ENCODE results near the gene ADGRA1.

Gene ADGRA1

DNA sequence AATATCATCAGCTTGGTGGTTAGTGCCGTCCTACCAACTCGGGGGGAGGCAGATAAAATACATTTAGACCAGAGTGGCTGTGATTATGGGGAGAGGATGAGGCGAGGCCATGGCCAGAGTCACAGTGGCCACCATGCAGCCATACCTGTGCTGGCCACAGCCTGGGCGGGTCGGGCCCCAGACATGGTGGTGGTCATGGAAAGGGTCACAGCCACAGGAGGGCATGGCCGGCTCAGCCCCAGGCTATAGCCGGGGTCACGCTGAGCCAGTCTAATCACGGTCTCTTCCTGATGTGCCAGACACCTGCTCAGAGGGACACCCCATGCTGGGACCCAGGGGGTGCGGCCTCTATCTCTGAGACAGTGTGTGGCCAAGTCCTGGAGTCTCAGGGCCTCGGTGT, 10.2 kb downstream of the ADGRA1 start:
- H3K9ac ChIP-seq (ENCODE audit: low read depth, low read length) = no peak overlapping the region

DNA sequence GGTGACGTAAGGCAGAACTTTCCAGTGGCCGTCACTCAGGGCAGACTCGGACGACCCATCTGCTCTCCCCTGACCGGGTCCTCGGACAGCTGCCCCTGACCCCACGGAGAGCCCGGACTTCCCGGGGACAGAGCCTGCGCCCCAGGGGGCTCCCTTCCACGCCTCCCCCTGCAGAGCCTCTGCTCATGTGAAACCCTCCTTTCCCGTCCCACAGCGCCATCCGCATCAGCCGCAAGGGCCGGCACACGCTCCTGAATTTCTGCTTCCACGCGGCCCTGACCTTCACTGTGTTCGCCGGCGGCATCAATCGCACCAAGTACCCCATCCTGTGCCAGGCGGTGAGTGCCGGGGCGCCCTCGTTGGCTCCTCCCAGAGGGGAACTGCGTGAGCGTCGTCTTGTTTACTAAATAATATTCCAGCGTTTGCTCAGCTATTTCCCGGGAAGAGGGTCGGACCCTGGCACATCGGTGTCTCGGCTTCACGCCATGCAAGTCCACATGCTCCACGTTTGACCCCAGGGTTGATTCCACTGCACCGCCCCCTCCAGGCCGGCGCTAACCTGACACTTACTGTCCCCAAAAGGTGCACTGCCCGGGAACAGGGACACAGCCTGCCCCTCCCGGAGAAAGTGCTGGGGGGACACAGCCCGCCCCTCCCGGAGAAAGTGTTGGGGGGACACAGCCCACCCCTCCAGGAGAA, 10.9 kb downstream of the ADGRA1 start:
- Histone ChIP-seq H3K27me3 (ENCODE audit: insufficient read depth, low read length) (no peaks in the 10 kb centered on the region), H3K9ac (ENCODE audit: low read depth, low read length) (no peak overlapping the region), H3K9me3 (ENCODE audit: insufficient read depth, low read depth, low read length) (no peaks in the 10 kb centered on the region), H3K4me3 (ENCODE audit: low read length) (no peak overlapping the region), H3K4me1 (ENCODE audit: insufficient read depth, low read length) (peaks cover 4% of the 10 kb centered on the region; the same call in 1 of the 2 replicates), H3K36me3 (ENCODE audit: insufficient read depth, low read length) (no peaks in the 10 kb centered on the region), H3K27ac (ENCODE audit: low read depth, low read length) (no peak overlapping the region)
- WGBS = 89% methylated on average over 44 of the region's 44 CpGs

More for the DNA sequence above, 10.2 kb downstream of the ADGRA1 start:
- WGBS = 96% methylated on average over 11 of the region's 11 CpGs
- no peaks in the 10 kb centered on the region for H3K36me3 ChIP-seq (ENCODE audit: insufficient read depth, low read length)
- H3K27ac ChIP-seq (ENCODE audit: low read depth, low read length) = no peak overlapping the region
- no peaks in the 10 kb centered on the region for H3K27me3 ChIP-seq (ENCODE audit: insufficient read depth, low read length)
- no peak overlapping the region for H3K4me3 ChIP-seq (ENCODE audit: low read length)
- H3K4me1 ChIP-seq (ENCODE audit: insufficient read depth, low read length) = peaks cover 4% of the 10 kb centered on the region; the same call in 1 of the 2 replicates
- H3K9me3 ChIP-seq (ENCODE audit: insufficient read depth, low read depth, low read length) = no peaks in the 10 kb centered on the region

DNA sequence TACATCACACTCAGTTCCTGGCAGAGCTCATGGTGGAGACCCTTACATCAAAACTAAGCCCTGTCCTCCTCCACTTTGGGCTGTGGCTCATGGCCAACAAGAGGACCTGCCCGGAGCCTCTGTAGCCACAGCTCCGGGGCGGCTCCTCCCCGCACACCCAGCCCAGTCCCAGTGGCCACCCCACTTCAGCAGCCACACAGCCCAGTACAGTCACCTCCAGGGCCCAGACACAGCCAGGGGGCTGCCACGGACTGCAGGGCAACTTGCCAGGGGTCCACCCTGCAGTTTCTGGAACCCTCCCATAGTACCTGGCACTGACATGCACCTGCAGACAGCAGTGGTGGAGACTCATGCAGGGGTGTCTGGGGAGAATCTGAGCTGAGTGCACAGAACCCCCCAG, 11.8 kb downstream of the ADGRA1 start:
- Histone ChIP-seq H3K27ac (ENCODE audit: low read depth, low read length) (no peak overlapping the region), H3K4me3 (ENCODE audit: low read length) (no peak overlapping the region), H3K4me1 (ENCODE audit: insufficient read depth, low read length) (peaks cover 4% of the 10 kb centered on the region; the same call in 1 of the 2 replicates), H3K36me3 (ENCODE audit: insufficient read depth, low read length) (no peaks in the 10 kb centered on the region), H3K27me3 (ENCODE audit: insufficient read depth, low read length) (no peaks in the 10 kb centered on the region), H3K9ac (ENCODE audit: low read depth, low read length) (no peak overlapping the region), H3K9me3 (ENCODE audit: insufficient read depth, low read depth, low read length) (no peaks in the 10 kb centered on the region)
- WGBS = 90% methylated on average over 5 of the region's 5 CpGs

DNA sequence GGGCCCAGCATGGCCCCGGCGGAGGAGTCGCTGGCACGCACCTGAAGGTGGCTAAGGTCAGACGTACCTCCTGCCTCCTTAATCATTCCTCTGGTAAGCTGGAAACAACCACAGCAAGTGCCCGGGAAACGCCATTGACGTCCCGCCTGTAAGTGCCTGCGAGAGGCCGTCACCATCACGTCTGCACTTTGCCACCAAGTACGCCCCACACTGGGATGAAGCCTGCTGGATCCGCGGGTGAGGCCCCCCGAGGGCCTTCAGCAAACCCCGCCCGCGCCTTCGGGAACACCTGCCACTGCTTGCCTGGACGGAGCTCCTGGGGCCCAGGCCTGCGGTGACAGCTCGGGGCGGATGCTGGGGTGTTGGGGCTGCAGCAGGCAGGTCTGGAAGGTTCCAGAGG, 12.5 kb downstream of the ADGRA1 start:
- WGBS = 91% methylated on average over 24 of the region's 24 CpGs
- H3K9me3 ChIP-seq (ENCODE audit: insufficient read depth, low read depth, low read length) = no peaks in the 10 kb centered on the region
- H3K27ac ChIP-seq (ENCODE audit: low read depth, low read length) = no peak overlapping the region
- H3K4me3 ChIP-seq (ENCODE audit: low read length) = no peak overlapping the region
- H3K36me3 ChIP-seq (ENCODE audit: insufficient read depth, low read length) = no peaks in the 10 kb centered on the region
- H3K27me3 ChIP-seq (ENCODE audit: insufficient read depth, low read length) = no peaks in the 10 kb centered on the region
- H3K9ac ChIP-seq (ENCODE audit: low read depth, low read length) = no peak overlapping the region
- H3K4me1 ChIP-seq (ENCODE audit: insufficient read depth, low read length) = peaks cover 4% of the 10 kb centered on the region; the same call in 1 of the 2 replicates

DNA sequence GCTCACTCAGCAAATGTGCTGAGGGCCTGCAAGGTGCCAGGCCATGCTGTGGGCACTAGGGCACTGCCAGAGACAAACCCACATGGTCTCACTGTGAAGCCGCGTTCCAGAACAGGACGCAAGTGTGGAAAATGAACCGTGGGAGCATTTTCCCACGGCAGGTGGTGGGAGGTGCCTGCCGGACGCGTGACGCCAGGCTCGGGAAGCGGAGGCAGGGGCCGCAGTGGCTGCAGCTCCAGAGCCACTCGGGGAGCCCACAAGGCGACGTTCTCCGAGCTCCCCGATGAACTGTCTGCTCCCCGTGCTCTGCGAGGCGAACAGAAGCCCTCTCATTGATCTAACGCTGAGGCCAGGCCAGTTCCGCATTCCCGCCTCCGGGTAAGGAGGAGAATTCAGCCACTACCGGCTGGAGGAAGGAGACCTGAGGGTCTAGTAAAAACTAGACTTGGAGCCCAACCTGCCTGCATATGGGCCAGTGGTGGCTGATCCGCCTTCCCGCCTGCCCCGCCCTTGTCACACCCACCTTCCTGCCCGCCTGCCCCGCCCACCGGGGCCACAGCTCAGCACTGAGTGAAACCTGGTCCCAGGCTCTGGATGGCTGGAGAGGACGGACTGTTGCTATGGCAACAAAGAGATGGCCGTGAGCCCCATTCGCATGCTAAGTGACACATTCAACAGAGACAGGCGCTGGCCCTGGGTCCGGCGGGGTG, 13.1 kb downstream of the ADGRA1 start:
- Histone ChIP-seq H3K36me3 (ENCODE audit: insufficient read depth, low read length) (no peaks in the 10 kb centered on the region), H3K4me1 (ENCODE audit: insufficient read depth, low read length) (peaks cover 4% of the 10 kb centered on the region; the same call in 1 of the 2 replicates), H3K27me3 (ENCODE audit: insufficient read depth, low read length) (no peaks in the 10 kb centered on the region), H3K9me3 (ENCODE audit: insufficient read depth, low read depth, low read length) (no peaks in the 10 kb centered on the region), H3K9ac (ENCODE audit: low read depth, low read length) (no peak overlapping the region), H3K4me3 (ENCODE audit: low read length) (peak overlapping the region; percentile 26), H3K27ac (ENCODE audit: low read depth, low read length) (no peak overlapping the region)
- WGBS = 24% methylated on average over 37 of the region's 37 CpGs

DNA sequence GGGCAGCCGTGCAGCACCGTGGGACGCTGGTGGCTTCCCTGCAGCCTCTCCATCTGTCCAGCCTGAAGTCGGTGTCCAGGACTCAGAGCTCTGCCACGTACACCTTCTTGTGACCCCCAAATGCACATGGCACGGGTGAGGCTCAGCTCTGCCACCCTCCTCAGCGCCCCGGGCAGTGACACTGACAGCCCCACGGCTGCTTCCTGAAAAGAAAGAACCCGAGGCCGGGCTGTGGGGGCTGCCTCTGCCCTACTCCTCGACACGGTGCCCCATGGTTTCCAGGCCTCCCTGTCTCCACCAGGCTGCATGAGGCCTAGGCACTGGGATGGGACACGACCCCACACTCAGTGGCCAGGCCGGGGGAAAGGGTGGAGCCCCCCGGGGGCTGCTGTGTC, 13.7 kb downstream of the ADGRA1 start:
- H3K27ac ChIP-seq (ENCODE audit: low read depth, low read length) = no peak overlapping the region
- H3K4me3 ChIP-seq (ENCODE audit: low read length) = no peak overlapping the region
- H3K27me3 ChIP-seq (ENCODE audit: insufficient read depth, low read length) = no peaks in the 10 kb centered on the region
- H3K9me3 ChIP-seq (ENCODE audit: insufficient read depth, low read depth, low read length) = no peaks in the 10 kb centered on the region
- WGBS = 27% methylated on average over 16 of the region's 16 CpGs
- H3K4me1 ChIP-seq (ENCODE audit: insufficient read depth, low read length) = peaks cover 4% of the 10 kb centered on the region; the same call in 1 of the 2 replicates
- no peak overlapping the region for H3K9ac ChIP-seq (ENCODE audit: low read depth, low read length)
- H3K36me3 ChIP-seq (ENCODE audit: insufficient read depth, low read length) = no peaks in the 10 kb centered on the region

DNA sequence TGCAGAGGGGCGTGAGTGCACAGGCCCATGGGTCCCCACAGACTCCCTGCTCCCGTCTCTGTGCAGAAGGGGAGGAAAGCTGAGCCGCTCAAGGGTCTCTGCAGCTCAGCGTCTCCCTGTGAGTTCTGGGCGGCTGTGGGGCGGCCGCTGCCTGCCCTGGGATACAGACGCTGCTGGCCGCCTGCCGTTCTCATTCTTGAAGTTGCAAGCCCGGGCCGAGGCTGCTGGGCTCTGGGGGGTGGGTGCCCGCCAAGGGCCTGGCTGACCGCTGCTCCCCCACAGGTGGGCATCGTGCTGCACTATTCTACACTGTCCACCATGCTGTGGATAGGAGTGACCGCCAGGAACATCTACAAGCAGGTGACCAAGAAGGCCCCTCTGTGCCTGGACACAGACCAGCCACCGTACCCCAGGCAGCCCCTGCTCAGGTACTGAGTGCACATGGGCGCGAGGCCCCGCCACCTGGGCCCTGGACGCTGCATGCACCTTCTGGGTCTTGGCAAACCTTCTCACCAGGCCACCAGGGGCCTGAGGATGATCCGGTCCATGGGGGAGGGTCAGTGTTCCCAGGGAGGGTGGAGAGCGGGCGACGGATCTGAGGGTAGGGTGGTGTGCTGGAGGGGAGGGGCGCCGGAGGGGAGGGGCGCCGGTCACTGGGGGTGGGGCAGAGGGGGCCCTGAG, 14.8 kb downstream of the ADGRA1 start:
- Histone ChIP-seq H3K36me3 (ENCODE audit: insufficient read depth, low read length) (no peaks in the 10 kb centered on the region), H3K4me3 (ENCODE audit: low read length) (no peak overlapping the region), H3K9ac (ENCODE audit: low read depth, low read length) (no peak overlapping the region), H3K9me3 (ENCODE audit: insufficient read depth, low read depth, low read length) (peaks cover 7% of the 10 kb centered on the region), H3K27ac (ENCODE audit: low read depth, low read length) (no peak overlapping the region), H3K27me3 (ENCODE audit: insufficient read depth, low read length) (no peaks in the 10 kb centered on the region), H3K4me1 (ENCODE audit: insufficient read depth, low read length) (peaks cover 4% of the 10 kb centered on the region; the same call in 1 of the 2 replicates)
- 78% methylated on average over 29 of the region's 29 CpGs for WGBS

DNA sequence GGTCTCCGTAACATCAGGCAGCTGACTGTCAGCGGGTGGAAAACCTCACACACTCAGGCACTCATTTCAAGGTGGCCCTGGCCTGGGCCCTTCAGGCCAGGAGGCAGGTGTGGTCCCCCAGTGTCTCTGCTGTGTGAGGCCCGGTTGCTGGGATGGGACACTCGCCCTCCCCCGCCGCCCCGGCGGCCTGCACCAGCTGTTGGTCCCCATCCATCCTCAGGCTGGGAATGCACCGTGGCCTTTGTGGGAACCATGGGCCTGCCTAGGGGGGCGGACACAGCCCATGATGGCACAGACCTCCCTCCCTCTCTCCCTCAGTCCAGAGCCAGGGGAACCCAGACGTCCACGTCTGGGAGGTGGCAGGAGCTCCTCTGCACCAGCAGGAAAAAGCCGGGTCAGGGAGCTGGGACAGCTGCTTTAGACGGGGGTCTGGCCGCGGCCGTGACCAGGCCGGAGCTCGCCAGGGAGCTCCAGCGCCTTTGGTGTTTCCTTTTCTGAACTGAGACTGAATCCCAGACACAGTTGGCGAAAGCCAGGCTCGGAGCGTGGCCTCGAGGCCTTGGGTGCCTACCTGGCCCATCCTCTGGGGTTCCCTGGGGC, 15.7 kb downstream of the ADGRA1 start:
- Histone ChIP-seq H3K36me3 (ENCODE audit: insufficient read depth, low read length) (no peaks in the 10 kb centered on the region), H3K27ac (ENCODE audit: low read depth, low read length) (no peak overlapping the region), H3K9ac (ENCODE audit: low read depth, low read length) (no peak overlapping the region), H3K4me3 (ENCODE audit: low read length) (no peak overlapping the region), H3K4me1 (ENCODE audit: insufficient read depth, low read length) (peaks cover 4% of the 10 kb centered on the region; the same call in 1 of the 2 replicates), H3K27me3 (ENCODE audit: insufficient read depth, low read length) (no peaks in the 10 kb centered on the region), H3K9me3 (ENCODE audit: insufficient read depth, low read depth, low read length) (peaks cover 15% of the 10 kb centered on the region)
- WGBS = 88% methylated on average over 24 of the region's 24 CpGs

DNA sequence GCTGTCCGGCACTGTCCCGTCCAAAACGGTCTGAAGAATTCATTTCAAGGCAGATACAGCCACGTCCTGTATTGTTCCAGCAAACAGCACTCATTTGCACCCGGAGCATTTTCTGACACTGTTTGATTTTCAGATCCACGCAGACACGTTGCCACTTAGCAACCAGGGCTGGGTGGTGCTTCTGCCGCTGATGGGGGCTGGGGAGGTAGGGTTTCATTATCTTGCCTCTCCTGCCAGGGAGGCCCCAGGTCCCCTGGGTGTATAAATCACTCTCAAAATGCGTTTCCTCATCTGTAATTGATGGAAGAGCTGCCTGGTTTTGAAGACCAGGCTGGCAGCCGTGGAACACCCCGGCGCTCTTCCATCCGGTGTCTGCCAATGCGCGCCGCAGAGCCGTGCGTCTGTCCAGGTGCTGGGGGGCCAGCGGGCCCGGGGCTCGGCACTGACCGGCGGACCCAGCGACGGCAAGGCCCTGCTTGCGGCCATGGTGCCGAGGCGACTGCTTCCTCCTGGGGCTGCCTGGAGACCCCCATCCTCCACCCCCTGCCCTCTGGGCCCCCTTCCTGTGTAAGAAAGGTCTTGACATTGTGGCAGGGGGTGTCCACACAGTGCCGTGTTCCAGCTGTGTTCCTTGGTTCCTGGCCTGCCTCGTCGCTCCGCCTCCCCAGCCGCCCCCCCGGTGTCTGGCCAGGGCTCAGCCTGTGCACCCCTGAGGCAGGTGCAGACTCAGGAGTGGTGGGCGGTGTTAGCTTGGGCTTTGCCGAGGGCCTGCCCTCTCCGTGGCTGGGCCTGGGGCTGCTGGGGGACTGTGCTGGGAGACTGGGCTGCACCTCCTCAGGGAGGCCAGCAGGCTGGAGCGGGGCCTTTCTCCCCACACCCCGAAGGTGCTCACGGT, 16.6 kb downstream of the ADGRA1 start:
- Histone ChIP-seq H3K9me3 (ENCODE audit: insufficient read depth, low read depth, low read length) (peaks cover 16% of the 10 kb centered on the region), H3K4me3 (ENCODE audit: low read length) (no peak overlapping the region), H3K27ac (ENCODE audit: low read depth, low read length) (no peak overlapping the region), H3K9ac (ENCODE audit: low read depth, low read length) (no peak overlapping the region), H3K36me3 (ENCODE audit: insufficient read depth, low read length) (no peaks in the 10 kb centered on the region), H3K27me3 (ENCODE audit: insufficient read depth, low read length) (no peaks in the 10 kb centered on the region), H3K4me1 (ENCODE audit: insufficient read depth, low read length) (peaks cover 4% of the 10 kb centered on the region; the same call in 1 of the 2 replicates)
- 89% methylated on average over 40 of the region's 40 CpGs for WGBS

DNA sequence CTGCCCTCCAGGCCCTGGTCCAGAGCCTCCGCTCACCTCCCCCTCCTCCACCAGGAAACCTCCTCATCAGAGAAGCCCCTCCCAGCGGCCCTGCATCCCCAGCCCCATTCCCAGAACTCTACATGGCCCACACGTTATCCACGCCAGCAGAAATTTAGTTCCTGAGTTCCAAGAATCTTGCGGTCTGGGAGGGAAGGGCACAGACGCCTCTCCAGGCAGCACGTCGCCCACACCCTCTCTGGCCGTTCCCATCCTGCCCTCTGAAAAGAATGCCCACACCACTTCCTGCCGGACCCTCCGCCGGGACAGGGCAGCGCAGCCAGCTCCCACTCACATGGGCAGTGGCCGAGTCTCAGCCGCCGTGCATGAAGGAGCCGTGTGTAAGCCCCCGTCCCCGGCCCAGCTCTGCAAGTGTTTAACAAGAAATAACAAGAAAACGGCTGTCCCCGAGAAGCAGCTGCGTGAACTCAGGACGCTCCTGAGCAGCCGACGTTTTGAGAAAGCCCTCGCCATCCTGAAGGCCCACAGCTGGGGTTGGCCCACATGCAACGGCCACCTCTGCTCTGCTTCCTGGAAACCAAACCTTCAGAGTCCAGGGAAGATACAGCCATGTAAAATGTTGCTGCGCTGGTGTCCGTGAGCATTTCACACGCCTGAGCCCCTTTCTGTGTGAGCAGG, 17.4 kb downstream of the ADGRA1 start:
- H3K9ac ChIP-seq (ENCODE audit: low read depth, low read length) = no peak overlapping the region
- no peak overlapping the region for H3K4me3 ChIP-seq (ENCODE audit: low read length)
- H3K27ac ChIP-seq (ENCODE audit: low read depth, low read length) = no peak overlapping the region
- H3K36me3 ChIP-seq (ENCODE audit: insufficient read depth, low read length) = no peaks in the 10 kb centered on the region
- H3K4me1 ChIP-seq (ENCODE audit: insufficient read depth, low read length) = peaks cover 4% of the 10 kb centered on the region; the same call in 1 of the 2 replicates
- WGBS = 92% methylated on average over 30 of the region's 30 CpGs
- H3K9me3 ChIP-seq (ENCODE audit: insufficient read depth, low read depth, low read length) = peaks cover 16% of the 10 kb centered on the region
- no peaks in the 10 kb centered on the region for H3K27me3 ChIP-seq (ENCODE audit: insufficient read depth, low read length)

Data from HUES64 (cell line).